Mucosa of rectum (tissue), 2 donors: ENCODE data around the gene TAB3.
A peak's percentile ranks its signal among the peaks of the same experiment; 100 is the strongest.

Source experiments
- H3K27ac ChIP-seq, 2 donors: one replicate each; pipeline ENCODE4 v1.7.0; 2013; ENCODE audit warnings: inconsistent platforms in 2 of 2, low read depth in 2 of 2, low read length in 2 of 2
- H3K27me3 ChIP-seq, 2 donors: one replicate each; pipeline ENCODE4 v1.7.0; 2013; ENCODE audit warnings: low read length in 2 of 2; ENCODE audit not compliant: control insufficient read depth in 2 of 2, insufficient read depth in 2 of 2
- H3K36me3 ChIP-seq, 2 donors: one replicate each; pipeline ENCODE4 v1.7.0; 2013; ENCODE audit warnings: low read length in 2 of 2; ENCODE audit not compliant: control insufficient read depth in 2 of 2, insufficient read depth in 2 of 2
- H3K4me1 ChIP-seq, 2 donors: one replicate each; pipeline ENCODE4 v1.7.0; 2013; ENCODE audit warnings: low read length in 2 of 2, mild to moderate bottlenecking in 1 of 2; ENCODE audit not compliant: control insufficient read depth in 2 of 2, insufficient read depth in 2 of 2
- H3K4me3 ChIP-seq, 2 donors: one replicate each; pipeline ENCODE4 v1.7.0; 2013; ENCODE audit warnings: low read length in 2 of 2
- H3K9ac ChIP-seq, 2 donors: one replicate each; pipeline ENCODE4 v1.7.0; 2013; ENCODE audit warnings: low read length in 2 of 2, low read depth in 1 of 2, mild to moderate bottlenecking in 1 of 2
- H3K9me3 ChIP-seq, 2 donors: one replicate each; pipeline ENCODE4 v1.7.0; 2013; ENCODE audit warnings: low read length in 2 of 2; ENCODE audit not compliant: control insufficient read depth in 2 of 2
- donor health status: healthy.
- donor health status: Normal muscosa, but diverticular disease.

Gene TAB3

DNA sequence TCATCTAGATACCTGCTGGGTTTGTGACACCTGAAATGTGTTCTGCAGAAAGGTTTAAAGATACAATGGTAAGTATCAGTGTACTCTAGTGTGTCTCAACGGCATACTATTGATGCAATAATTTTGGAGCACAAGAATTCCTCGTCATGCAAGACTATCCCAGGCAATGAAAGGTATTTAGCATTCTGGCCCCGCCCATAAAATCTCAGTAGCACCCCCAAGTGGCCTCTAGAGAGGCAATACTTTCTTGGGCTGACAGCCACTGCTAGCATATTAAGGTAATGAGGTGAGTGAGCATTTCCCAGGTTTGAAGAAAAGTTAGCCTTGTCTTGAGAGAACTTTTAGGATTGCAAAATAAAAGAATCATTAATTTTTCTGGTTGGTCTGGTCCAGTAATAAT is 24.0 kb downstream of the TAB3 start:
- Histone ChIP-seq H3K4me3 (no peak overlapping the region), H3K9ac (no peak overlapping the region), H3K27me3 (no peaks in the 10 kb centered on the region), H3K4me1 (no peaks in the 10 kb centered on the region), H3K36me3 (peaks cover 0 to 3% of the 10 kb centered on the region in 2 donors), H3K9me3 (no peaks in the 10 kb centered on the region), H3K27ac (peak overlapping the region in 1 of 2 donors; percentile 26)

DNA sequence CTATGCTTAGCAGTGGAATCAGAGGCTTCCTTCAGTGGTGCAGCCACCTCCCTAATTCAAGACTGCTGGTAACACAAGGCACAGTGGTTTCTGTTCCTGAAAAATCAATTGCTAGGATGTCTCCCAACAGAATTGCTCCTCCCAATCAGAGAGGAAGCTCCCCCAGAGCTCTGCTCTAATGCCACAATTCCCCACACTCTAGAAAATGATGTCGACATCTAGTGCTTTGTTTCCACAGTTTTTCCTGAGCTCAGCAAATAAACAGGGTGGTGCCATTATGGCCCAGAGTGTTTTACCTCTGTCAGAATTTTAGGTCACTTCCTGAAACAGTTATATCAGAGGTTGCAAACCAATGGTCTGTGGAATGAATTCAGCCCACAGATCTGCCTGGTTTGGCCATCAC is 24.7 kb downstream of the TAB3 start:
- Histone ChIP-seq H3K9ac (no peak overlapping the region), H3K9me3 (no peaks in the 10 kb centered on the region), H3K27me3 (no peaks in the 10 kb centered on the region), H3K4me3 (no peak overlapping the region), H3K4me1 (no peaks in the 10 kb centered on the region), H3K27ac (peak overlapping the region in 1 of 2 donors; percentile 26), H3K36me3 (peaks cover under 1 to 3% of the 10 kb centered on the region in 2 donors)

DNA sequence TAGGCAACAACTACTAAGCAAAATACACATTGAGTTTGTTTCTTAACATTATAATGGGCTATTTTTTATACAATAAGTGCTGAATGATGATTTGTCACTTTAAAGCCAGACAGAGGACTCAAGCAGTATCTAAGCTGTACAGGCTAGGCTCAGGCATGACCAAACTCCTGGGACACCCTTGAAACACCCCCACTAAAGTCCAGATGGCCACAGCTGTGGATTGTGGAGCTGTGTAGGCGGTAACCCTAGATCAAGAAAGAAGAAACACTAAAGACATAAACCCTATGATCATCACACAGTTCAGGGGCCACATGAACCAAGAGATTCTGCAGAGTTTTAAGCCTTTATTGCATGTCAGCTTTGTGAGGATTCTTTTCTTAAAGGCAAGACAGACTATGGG is 25.1 kb downstream of the TAB3 start:
- Histone ChIP-seq H3K9me3 (no peaks in the 10 kb centered on the region), H3K9ac (no peak overlapping the region), H3K27ac (peak overlapping the region in 1 of 2 donors; percentile 26), H3K4me3 (no peak overlapping the region), H3K4me1 (no peaks in the 10 kb centered on the region), H3K27me3 (no peaks in the 10 kb centered on the region), H3K36me3 (peaks cover 3 to 5% of the 10 kb centered on the region in 2 donors)

DNA sequence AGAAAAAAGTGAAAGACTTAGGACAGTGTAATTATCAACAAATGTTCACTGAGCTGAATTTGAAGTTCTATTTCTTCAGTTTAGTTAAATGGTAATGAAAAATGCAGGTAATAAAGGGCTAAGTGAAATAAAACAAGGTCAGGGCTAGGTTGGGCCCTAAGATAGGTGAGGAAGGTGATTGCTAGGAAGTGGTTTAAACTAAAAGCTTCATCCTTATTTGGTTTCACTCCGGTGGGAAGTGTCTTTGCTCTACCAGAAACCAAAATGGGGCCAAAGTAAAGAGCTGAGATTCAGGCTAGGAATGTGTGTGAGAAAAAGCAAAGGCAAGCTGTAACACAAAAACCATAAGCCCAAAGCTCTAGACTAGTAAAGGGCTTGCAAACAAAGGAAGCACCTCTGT is 31.0 kb downstream of the TAB3 start:
- Histone ChIP-seq H3K4me3 (no peak overlapping the region), H3K27ac (no peak overlapping the region), H3K9me3 (no peaks in the 10 kb centered on the region), H3K4me1 (no peaks in the 10 kb centered on the region), H3K27me3 (no peaks in the 10 kb centered on the region), H3K9ac (no peak overlapping the region), H3K36me3 (peaks cover 7 to 22% of the 10 kb centered on the region in 2 donors)

DNA sequence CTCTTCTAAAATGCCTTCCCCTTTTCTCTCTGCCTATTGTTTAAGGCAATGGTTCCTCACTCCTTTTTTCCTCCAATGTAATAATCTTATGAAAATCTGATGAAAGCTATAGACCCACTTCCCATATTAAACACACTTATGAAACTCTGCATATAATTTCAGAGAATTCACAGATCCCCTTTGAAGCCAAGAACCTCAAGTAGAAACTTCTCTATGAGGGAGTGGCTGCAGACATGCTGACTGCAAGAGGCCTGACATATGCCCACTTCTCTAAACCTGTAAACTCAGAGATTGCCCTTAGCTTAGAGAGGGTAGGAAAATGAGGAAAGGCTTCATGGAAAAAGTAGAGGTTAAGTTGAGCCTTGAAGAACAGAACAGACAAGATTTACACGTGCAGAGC is 37.6 kb downstream of the TAB3 start:
- H3K4me1 ChIP-seq, result no peaks in the 10 kb centered on the region

DNA sequence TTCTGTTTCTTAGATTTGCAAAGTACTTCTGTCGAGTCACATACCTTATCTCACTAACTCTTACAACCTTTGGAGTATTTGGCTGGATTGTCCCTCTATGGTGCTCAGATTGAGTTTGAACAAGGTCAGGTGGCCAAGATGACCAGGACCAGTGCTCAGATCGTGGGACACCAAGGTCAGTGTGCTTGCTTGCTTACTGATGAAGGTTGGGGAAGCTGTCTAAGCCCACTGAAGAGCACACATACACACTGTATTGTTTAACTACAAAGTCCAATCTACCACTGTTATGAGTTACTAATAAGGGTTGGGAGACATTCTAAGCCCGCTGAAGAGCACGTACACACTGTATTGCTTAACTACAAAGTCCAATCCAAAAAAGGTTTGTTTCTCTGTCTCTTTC is 53.7 kb downstream of the TAB3 start:
- no peak overlapping the region for H3K27ac ChIP-seq
- no peaks in the 10 kb centered on the region for H3K4me1 ChIP-seq
- H3K4me3 ChIP-seq, result no peak overlapping the region
- no peaks in the 10 kb centered on the region for H3K27me3 ChIP-seq
- no peak overlapping the region for H3K9ac ChIP-seq
- no peaks in the 10 kb centered on the region for H3K9me3 ChIP-seq
- peaks cover 8 to 14% of the 10 kb centered on the region in 2 donors for H3K36me3 ChIP-seq

More for the DNA sequence above, 37.6 kb downstream of the TAB3 start:
- Histone ChIP-seq H3K9ac (no peak overlapping the region), H3K4me3 (no peak overlapping the region), H3K9me3 (no peaks in the 10 kb centered on the region), H3K27ac (no peak overlapping the region), H3K36me3 (peaks cover 7 to 15% of the 10 kb centered on the region in 2 donors), H3K27me3 (no peaks in the 10 kb centered on the region)

DNA sequence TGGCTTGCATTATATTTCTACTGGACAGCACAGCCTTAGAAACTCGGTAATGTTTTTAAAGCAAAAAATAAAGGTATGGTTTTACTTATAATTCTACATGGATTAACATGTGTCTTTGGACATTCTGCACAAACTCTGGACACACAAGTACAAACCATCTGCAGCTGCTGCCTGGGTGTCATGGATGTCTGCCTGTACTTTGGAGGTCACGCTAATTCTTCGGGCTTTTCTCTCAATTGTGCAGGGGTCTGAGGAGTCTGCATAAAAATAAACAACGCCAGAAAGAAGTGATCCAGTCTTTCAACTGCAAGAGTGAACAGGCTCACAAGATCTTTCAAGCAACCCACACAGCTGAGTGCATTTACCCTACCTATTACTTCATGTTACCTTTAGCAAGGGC is 55.2 kb downstream of the TAB3 start:
- Histone ChIP-seq H3K4me1 (no peaks in the 10 kb centered on the region), H3K9me3 (no peaks in the 10 kb centered on the region), H3K36me3 (peaks cover 5 to 14% of the 10 kb centered on the region in 2 donors), H3K27ac (no peak overlapping the region), H3K27me3 (no peaks in the 10 kb centered on the region), H3K4me3 (no peak overlapping the region), H3K9ac (no peak overlapping the region)

DNA sequence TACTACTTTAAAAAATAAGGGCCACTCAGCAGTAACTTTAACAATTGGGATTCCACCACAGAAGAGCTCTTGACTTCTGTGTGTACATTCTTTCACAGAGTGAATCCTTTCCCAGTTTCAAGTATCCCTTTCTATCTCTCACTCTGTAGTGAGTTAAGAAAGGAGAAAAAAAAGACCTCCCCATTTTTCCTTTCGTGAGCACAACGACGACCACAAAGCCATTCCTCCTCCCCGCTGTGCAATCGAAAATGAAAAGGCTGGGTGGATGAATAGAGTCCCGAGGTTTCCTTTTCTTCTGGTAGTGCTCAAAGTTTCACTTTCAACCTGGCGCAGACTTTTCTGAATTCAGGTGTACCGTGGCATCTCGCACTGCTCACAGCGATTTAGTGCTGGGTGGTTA is 58.0 kb downstream of the TAB3 start:
- Histone ChIP-seq H3K9me3 (no peaks in the 10 kb centered on the region), H3K4me3 (no peak overlapping the region), H3K36me3 (peaks cover 5 to 8% of the 10 kb centered on the region in 2 donors), H3K27ac (no peak overlapping the region), H3K4me1 (no peaks in the 10 kb centered on the region), H3K27me3 (no peaks in the 10 kb centered on the region), H3K9ac (no peak overlapping the region)

DNA sequence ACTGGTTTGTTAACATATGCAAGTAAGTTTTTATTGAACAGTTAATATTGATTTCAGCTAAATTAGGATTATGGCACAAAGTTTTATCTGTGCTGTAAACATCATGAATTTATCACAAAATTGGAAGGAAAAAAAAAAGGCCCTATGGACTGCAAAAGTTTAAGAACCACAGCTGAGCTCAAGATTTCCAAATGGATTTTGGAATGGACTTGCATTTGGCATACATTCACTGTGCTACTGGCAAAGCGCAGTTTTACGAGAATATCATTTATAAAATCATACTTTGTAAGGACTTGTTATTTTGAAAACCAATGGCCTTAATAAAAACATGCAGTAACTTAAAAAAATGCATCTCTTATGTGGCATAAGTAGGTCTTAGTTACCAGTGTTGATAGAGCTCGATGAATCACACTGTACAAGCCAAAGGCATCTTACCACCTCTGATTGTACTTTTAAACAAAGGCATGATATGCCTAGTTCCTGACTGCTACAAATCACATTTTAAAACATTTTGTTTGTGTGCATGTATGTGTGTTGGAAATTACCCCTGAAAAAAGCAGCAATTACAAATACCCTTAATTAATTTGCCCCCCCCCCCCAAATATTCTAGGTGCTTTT is 58.6 kb downstream of the TAB3 start:
- no peaks in the 10 kb centered on the region for H3K27me3 ChIP-seq
- no peaks in the 10 kb centered on the region for H3K4me1 ChIP-seq
- H3K27ac ChIP-seq, result no peak overlapping the region
- no peaks in the 10 kb centered on the region for H3K9me3 ChIP-seq
- no peak overlapping the region for H3K9ac ChIP-seq
- no peak overlapping the region for H3K4me3 ChIP-seq
- H3K36me3 ChIP-seq, result peaks cover 5 to 8% of the 10 kb centered on the region in 2 donors

DNA sequence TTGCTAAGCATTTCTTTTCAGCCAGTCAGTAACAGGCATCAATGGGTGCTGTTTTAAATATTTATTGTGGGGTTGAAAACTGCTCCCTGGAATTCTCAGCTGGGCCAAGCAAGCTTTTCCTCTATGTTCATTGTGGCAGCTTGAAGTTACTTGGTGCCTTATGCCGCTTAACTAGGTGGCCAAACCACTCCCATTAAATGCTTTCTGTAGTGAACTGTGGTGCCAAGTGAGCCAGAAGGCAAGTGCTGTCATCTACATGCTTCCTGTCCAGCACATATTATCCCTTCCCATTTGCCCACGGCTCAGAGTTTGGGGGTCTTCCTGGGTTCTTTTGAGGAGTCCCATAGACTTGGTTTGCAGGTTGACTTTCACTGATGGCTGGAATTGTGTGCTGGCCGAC is 64.8 kb downstream of the TAB3 start:
- Histone ChIP-seq H3K4me1 (no peaks in the 10 kb centered on the region), H3K9me3 (no peaks in the 10 kb centered on the region), H3K9ac (no peak overlapping the region), H3K27ac (no peak overlapping the region), H3K36me3 (no peaks in the 10 kb centered on the region), H3K4me3 (no peak overlapping the region), H3K27me3 (peaks cover 0 to 2% of the 10 kb centered on the region in 2 donors)

DNA sequence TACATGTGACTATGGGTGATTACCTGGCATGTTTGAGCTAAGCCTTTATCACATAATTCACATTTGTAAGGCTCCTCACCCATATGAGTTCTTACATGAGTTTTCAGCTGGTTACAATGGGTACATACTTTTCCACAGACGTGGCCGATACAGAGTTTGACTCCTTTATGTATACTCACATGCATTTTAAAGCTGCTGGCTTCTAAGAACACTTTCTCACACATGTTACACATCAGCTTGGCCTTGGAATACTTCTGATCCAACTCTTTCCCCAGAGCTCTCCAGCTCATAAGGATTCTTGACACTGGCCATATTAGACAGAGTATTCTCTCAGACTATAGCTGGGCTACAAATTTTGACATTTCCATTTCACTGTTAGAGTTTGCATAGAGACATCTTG is 66.3 kb downstream of the TAB3 start:
- Histone ChIP-seq H3K27ac (no peak overlapping the region), H3K9me3 (no peaks in the 10 kb centered on the region), H3K9ac (no peak overlapping the region), H3K27me3 (peaks cover 0 to 2% of the 10 kb centered on the region in 2 donors), H3K4me3 (no peak overlapping the region), H3K36me3 (no peaks in the 10 kb centered on the region), H3K4me1 (no peaks in the 10 kb centered on the region)
